ENCODE measurements around the gene NFKBIE. TPM values are rescaled to one million over a fixed set of nuclear protein-coding genes. Genes with fewer than 3 reads are reported as not detected.

The NFKBIE gene
- total and polyA plus RNA-seq, 9 of the 15 experiments (the other 6 are each of a cell fraction or from before 2014, with no cell fraction given), result 2.1 to 16.4 (median 11.7) TPM

DNA sequence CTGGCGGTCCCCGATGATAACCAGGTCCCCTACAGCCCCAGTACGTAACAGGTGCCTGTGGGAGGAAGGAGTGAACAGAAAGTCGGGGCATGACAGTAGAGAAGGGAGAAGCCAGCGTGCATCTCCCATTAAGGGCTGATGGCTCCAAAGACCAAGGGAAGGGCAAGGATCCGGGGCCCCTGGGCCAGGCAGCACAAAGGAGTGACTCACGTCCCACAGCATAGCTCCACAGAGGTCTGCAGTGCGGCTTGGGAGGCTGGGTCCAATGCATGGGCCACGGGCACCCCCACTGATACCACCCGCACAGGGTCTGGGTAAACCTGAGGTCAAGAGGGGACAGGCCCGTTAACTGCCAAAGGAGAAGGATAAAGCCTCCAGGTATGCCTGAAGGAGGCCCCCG is 37.5 kb upstream of the NFKBIE start:
- Histone ChIP-seq H3K4me2 (ENCODE audit: insufficient read depth, low read length) (no peak overlapping the region), H3K79me2 (ENCODE audit: control insufficient read depth, insufficient read depth, low read length) (no peaks in the 10 kb centered on the region), H3K4me1 (replicated peaks in 1 of 2; ENCODE audit: control insufficient read depth in 2 of 2, insufficient read depth in 2 of 2, low read length in 2 of 2) (peaks cover 2 to 19% of the 10 kb centered on the region in 2 experiments; a peak in 3 of 5 replicates), H2AFZ (ENCODE audit: low read depth, low read length) (no peak overlapping the region), H3K27me3 (ENCODE audit: control insufficient read depth in 2 of 2, insufficient read depth in 2 of 2, low read length in 2 of 2) (peaks cover 0 to 3% of the 10 kb centered on the region in 2 experiments; a peak in 2 of 5 replicates), H3K9ac (ENCODE audit: insufficient read depth in 1 of 2, low read depth in 2 of 2, low read length in 2 of 2) (no peak overlapping the region), H3K4me3 (no peak overlapping the region), H4K20me1 (replicated peaks; ENCODE audit: control insufficient read depth, insufficient read depth, low read length) (peaks cover 3% of the 10 kb centered on the region; the same call in 1 of the 2 replicates), H3K36me3 (ENCODE audit: control insufficient read depth, insufficient read depth, low read length) (peaks cover 76% of the 10 kb centered on the region), H3K27ac (ENCODE audit: extremely low read depth, low read depth, low read length) (no peak overlapping the region), H3K9me3 (replicated peaks; ENCODE audit: control insufficient read depth, insufficient read depth, low read depth, low read length) (no peaks in the 10 kb centered on the region), H3K9me1 (ENCODE audit: control insufficient read depth, insufficient read depth, low read length) (no peaks in the 10 kb centered on the region)
- POLR2A ChIA-PET, result interaction anchor here (0.6 to 2.6 kb wide), 7 partner anchors 10 to 85 kb away, joined by 3 to 17 read pairs (median 4); partner anchors contain the start of genes AARS2, CDC5L and SLC35B2
- WGBS (ENCODE audit: insufficient coverage, low coverage, missing lambda C conversion rate), result 90% methylated on average over 12 of the region's 12 CpGs
- in situ Hi-C loops (cut with MboI) (no loop called here), intact Hi-C loops (cut with micrococcal nuclease) (no loop called here)
- CTCF ChIA-PET (ENCODE audit: low intra/inter-chr PET ratio), result no interaction called here
- no TSS peak for BruUV-seq (replicated peaks)
- FAIRE-seq (no peak), DNase-seq (ENCODE audit: extremely low read depth in 1 of 4, low spot score in 3 of 4) (no peak), ATAC-seq (no peak)
- no peak for TF ChIP-seq CHCHD3 (CRISPR knock-in tag; IDR thresholded peaks at IDR 0.05)
- no peak for TF ChIP-seq MYC (IDR thresholded peaks at IDR 0.05; ENCODE audit: low read depth, low read length)
- no peak for TF ChIP-seq MYC (CRISPR knock-in tag; IDR thresholded peaks at IDR 0.05; ENCODE audit: borderline replicate concordance, low read depth)
- no peak for TF ChIP-seq ZNF274 (IDR thresholded peaks at IDR 0.05; ENCODE audit: borderline replicate concordance, low read depth, low read length)
- TF ChIP-seq, protein P1, sequence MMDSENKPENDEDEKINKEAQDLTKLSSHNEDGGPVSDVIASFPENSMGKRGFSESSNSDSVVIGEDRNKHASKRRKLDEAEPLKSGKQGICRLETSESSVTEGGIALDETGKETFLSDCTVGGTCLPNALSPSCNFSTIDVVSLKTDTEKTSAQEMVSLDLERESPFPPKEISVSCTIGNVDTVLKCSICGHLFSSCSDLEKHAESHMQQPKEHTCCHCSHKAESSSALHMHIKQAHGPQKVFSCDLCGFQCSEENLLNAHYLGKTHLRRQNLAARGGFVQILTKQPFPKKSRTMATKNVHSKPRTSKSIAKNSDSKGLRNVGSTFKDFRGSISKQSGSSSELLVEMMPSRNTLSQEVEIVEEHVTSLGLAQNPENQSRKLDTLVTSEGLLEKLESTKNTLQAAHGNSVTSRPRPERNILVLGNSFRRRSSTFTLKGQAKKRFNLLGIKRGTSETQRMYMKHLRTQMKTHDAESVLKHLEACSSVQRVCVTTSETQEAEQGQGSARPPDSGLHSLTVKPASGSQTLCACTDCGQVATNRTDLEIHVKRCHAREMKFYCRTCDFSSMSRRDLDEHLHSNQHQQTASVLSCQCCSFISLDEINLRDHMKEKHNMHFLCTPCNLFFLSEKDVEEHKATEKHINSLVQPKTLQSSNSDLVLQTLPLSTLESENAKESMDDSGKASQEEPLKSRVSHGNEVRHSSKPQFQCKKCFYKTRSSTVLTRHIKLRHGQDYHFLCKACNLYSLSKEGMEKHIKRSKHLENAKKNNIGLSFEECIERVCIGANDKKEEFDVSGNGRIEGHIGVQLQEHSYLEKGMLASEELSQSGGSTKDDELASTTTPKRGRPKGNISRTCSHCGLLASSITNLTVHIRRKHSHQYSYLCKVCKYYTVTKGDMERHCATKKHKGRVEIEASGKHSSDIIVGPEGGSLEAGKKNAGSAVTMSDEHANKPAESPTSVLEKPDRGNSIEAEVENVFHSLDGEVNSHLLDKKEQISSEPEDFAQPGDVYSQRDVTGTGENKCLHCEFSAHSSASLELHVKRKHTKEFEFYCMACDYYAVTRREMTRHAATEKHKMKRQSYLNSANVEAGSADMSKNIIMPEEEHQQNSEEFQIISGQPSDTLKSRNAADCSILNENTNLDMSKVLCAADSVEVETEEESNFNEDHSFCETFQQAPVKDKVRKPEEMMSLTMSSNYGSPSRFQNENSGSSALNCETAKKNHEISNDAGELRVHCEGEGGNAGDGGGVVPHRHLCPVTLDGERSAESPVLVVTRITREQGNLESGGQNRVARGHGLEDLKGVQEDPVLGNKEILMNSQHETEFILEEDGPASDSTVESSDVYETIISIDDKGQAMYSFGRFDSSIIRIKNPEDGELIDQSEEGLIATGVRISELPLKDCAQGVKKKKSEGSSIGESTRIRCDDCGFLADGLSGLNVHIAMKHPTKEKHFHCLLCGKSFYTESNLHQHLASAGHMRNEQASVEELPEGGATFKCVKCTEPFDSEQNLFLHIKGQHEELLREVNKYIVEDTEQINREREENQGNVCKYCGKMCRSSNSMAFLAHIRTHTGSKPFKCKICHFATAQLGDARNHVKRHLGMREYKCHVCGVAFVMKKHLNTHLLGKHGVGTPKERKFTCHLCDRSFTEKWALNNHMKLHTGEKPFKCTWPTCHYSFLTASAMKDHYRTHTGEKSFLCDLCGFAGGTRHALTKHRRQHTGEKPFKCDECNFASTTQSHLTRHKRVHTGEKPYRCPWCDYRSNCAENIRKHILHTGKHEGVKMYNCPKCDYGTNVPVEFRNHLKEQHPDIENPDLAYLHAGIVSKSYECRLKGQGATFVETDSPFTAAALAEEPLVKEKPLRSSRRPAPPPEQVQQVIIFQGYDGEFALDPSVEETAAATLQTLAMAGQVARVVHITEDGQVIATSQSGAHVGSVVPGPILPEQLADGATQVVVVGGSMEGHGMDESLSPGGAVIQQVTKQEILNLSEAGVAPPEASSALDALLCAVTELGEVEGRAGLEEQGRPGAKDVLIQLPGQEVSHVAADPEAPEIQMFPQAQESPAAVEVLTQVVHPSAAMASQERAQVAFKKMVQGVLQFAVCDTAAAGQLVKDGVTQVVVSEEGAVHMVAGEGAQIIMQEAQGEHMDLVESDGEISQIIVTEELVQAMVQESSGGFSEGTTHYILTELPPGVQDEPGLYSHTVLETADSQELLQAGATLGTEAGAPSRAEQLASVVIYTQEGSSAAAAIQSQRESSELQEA (IDR thresholded peaks at IDR 0.05; ENCODE audit: low read depth), result no peak
- no peak for TF ChIP-seq ZNF717 (CRISPR knock-in tag; IDR thresholded peaks at IDR 0.05)
- no peak for TF ChIP-seq SMAD4 (CRISPR knock-in tag; conservative IDR thresholded peaks at IDR 0.05)
- TF ChIP-seq CSDE1 (IDR thresholded peaks at IDR 0.05), result no peak
- no peak for TF ChIP-seq MAFF (IDR thresholded peaks at IDR 0.05; ENCODE audit: low read length)
- TF ChIP-seq CCNT2 (IDR thresholded peaks at IDR 0.05; ENCODE audit: borderline replicate concordance, extremely low read depth, insufficient read length, low read depth, low read length), result no peak
- no peak for TF ChIP-seq MCM2 (IDR thresholded peaks at IDR 0.05; ENCODE audit: low read depth)
- TF ChIP-seq, protein P2, sequence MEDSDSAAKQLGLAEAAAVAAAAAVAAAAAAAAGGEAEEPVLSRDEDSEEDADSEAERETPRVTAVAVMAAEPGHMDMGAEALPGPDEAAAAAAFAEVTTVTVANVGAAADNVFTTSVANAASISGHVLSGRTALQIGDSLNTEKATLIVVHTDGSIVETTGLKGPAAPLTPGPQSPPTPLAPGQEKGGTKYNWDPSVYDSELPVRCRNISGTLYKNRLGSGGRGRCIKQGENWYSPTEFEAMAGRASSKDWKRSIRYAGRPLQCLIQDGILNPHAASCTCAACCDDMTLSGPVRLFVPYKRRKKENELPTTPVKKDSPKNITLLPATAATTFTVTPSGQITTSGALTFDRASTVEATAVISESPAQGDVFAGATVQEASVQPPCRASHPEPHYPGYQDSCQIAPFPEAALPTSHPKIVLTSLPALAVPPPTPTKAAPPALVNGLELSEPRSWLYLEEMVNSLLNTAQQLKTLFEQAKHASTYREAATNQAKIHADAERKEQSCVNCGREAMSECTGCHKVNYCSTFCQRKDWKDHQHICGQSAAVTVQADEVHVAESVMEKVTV (CRISPR knock-in tag; IDR thresholded peaks at IDR 0.05), result no peak
- TF ChIP-seq ZNF232 (CRISPR knock-in tag; IDR thresholded peaks at IDR 0.05), result no peak
- no peak for TF ChIP-seq C11orf30 (IDR thresholded peaks at IDR 0.05; ENCODE audit: low read depth)
- TF ChIP-seq PTTG1 (tag; IDR thresholded peaks at IDR 0.05; ENCODE audit: low read depth), result no peak
